Smooth muscle cell (in vitro differentiated cells): ENCODE results near the gene PPIL6. TPM values are rescaled to one million over a fixed set of nuclear protein-coding genes. Genes with fewer than 3 reads are reported as not detected.

Experiments
- DNase-seq: peaks from one replicate; lab custom pipeline; 2025; ENCODE audit not compliant: unreplicated experiment; lab: John Stamatoyannopoulos, UW
- H2AFZ ChIP-seq: fragments of 200-600 bp; sonication (generic); 2 replicates; pipeline ENCODE4 v1.6.0; 2016; ENCODE audit warnings: antibody characterized with exemption, low read depth, mild to moderate bottlenecking
- H3F3A ChIP-seq: fragments of 200-600 bp; sonication (generic); 2 replicates; pipeline ENCODE4 v1.6.0; 2017; ENCODE audit warnings: antibody characterized with exemption, low read depth
- H3K27ac ChIP-seq: fragments of 200-600 bp; sonication (generic); 2 replicates; pipeline ENCODE4 v1.5.1; 2016; ENCODE audit warnings: low read depth, mild to moderate bottlenecking
- H3K27me3 ChIP-seq: fragments of 200-600 bp; sonication (generic); 2 replicates; pipeline ENCODE4 v1.6.1; 2016; ENCODE audit warnings: low read depth, mild to moderate bottlenecking
- H3K36me3 ChIP-seq: fragments of 200-600 bp; sonication (generic); 2 replicates; pipeline ENCODE4 v1.5.1; 2016; ENCODE audit warnings: low read depth
- H3K4me1 ChIP-seq: fragments of 200-600 bp; sonication (generic); 2 replicates; pipeline ENCODE4 v1.5.1; 2016; ENCODE audit warnings: low read depth
- H3K4me2 ChIP-seq: fragments of 200-600 bp; sonication (generic); 2 replicates; pipeline ENCODE4 v1.6.0; 2016; ENCODE audit warnings: mild to moderate bottlenecking
- H3K4me3 ChIP-seq: fragments of 200-600 bp; sonication (generic); 2 replicates; pipeline ENCODE4 v1.5.1; 2016; ENCODE audit warnings: mild to moderate bottlenecking
- H3K79me2 ChIP-seq: fragments of 200-600 bp; sonication (generic); 2 replicates; pipeline ENCODE4 v1.6.0; 2016; ENCODE audit warnings: low read depth, mild to moderate bottlenecking
- H3K9ac ChIP-seq: fragments of 200-600 bp; sonication (generic); 2 replicates; pipeline ENCODE4 v1.6.0; 2016; ENCODE audit warnings: low read depth
- H3K9me3 ChIP-seq: fragments of 200-600 bp; sonication (generic); replicated peaks from 2 replicates; pipeline ENCODE4 v1.5.1; 2016; ENCODE audit warnings: low read depth
- H4K20me1 ChIP-seq: fragments of 200-600 bp; sonication (generic); 2 replicates; pipeline ENCODE4 v1.6.0; 2016; ENCODE audit warnings: low read depth
- CTCF ChIP-seq: fragments of 200-600 bp; sonication (generic); IDR thresholded peaks from 2 replicates; pipeline ENCODE4 v1.5.1; 2017; ENCODE audit warnings: borderline replicate concordance, mild to moderate bottlenecking, antibody characterized with exemption; ENCODE audit not compliant: insufficient read depth, poor library complexity, severe bottlenecking
- WGBS: methylation state at CpG from one replicate; pipeline ENCODE4 v1.1.7; 2016; ENCODE audit warnings: low lambda C conversion rate; 5-methylcytosine and 5-hydroxymethylcytosine counted together
- polyA plus RNA-seq: library from polyadenylated mRNA; unstranded; fragments of >200 nt; fragmentation: Nextera tagmentation; extraction: Ambion mirVana; gene quantifications from 2 replicates; pipeline ENCODE4 v1.2.1, GENCODE V29; 2016
- total RNA-seq: library from RNA; depleted of rRNA; stranded (reverse); fragments of >200 nt; gene quantifications from 2 replicates; pipeline ENCODE4 v1.2.3, GENCODE V29; 2014

Gene PPIL6
- total and polyA plus RNA-seq, 2 experiments from 2014 or later = 1.3 to 1.7 TPM

- Histone ChIP-seq H3F3A (no peaks in the 10 kb centered on the region), H3K9me3 (no peaks in the 10 kb centered on the region), H3K79me2 (peaks cover 3% of the 10 kb centered on the region), H3K4me1 (no peaks in the 10 kb centered on the region), H3K4me2 (no peak overlapping the region), H4K20me1 (peaks cover 4% of the 10 kb centered on the region), H3K9ac (no peak overlapping the region), H2AFZ (no peak overlapping the region), H3K36me3 (peaks cover 12% of the 10 kb centered on the region), H3K27ac (no peak overlapping the region), H3K27me3 (no peaks in the 10 kb centered on the region), H3K4me3 (no peak overlapping the region)
- TF ChIP-seq CTCF = no peak
- 96% methylated on average over 3 of the region's 3 CpGs for whole genome bisulfite sequencing
- DNase-seq = no peak
Measured at GRCh38 chr6:109356237-109356636, 84.2 kb downstream of the PPIL6 start.

- H3K79me2 ChIP-seq = no peaks in the 10 kb centered on the region
- H3K36me3 ChIP-seq = peaks cover under 1% of the 10 kb centered on the region
- no peak overlapping the region for H2AFZ ChIP-seq
- no peak for TF ChIP-seq CTCF
- H3K27ac ChIP-seq = no peak overlapping the region
- no peaks in the 10 kb centered on the region for H4K20me1 ChIP-seq
- H3K4me2 ChIP-seq = no peak overlapping the region
- H3F3A ChIP-seq = no peaks in the 10 kb centered on the region
- WGBS = 94% methylated on average over 5 of the region's 5 CpGs
- no peaks in the 10 kb centered on the region for H3K4me1 ChIP-seq
- no peak overlapping the region for H3K9ac ChIP-seq
- no peaks in the 10 kb centered on the region for H3K27me3 ChIP-seq
- no peak for DNase-seq
- no peaks in the 10 kb centered on the region for H3K9me3 ChIP-seq
- H3K4me3 ChIP-seq = no peak overlapping the region
Measured at GRCh38 chr6:109351231-109352130, 88.9 kb downstream of the PPIL6 start.

GRCh38 chr6:109349419-109349987 is 90.9 kb downstream of the PPIL6 start:
- no peak for TF ChIP-seq CTCF

More at GRCh38 chr6:109349419-109349987, 90.9 kb downstream of the PPIL6 start:
- Histone ChIP-seq H3K4me2 (no peak overlapping the region), H3K27me3 (no peaks in the 10 kb centered on the region), H2AFZ (no peak overlapping the region), H3K27ac (no peak overlapping the region), H3F3A (no peaks in the 10 kb centered on the region), H3K9ac (no peak overlapping the region), H3K4me3 (no peak overlapping the region), H4K20me1 (no peaks in the 10 kb centered on the region), H3K79me2 (no peaks in the 10 kb centered on the region), H3K9me3 (no peaks in the 10 kb centered on the region), H3K36me3 (no peaks in the 10 kb centered on the region), H3K4me1 (no peaks in the 10 kb centered on the region)
- no peak for DNase-seq
- 90% methylated on average over 3 of the region's 3 CpGs for WGBS
